Naive thymus-derived CD4-positive, alpha-beta T cell (primary cell): ENCODE data around the gene TPP2. TPM values are rescaled to one million over a fixed set of nuclear protein-coding genes. Genes with fewer than 3 reads are reported as not detected.
A peak's percentile ranks its signal among the peaks of the same experiment; 100 is the strongest.

Experiments
- ATAC-seq: fragments of 150-1000 bp; cut with Tn5 transposase; 2 replicates; pipeline ENCODE4 v1.10.0; 2021; ENCODE audit warnings: mild to moderate bottlenecking, moderate library complexity
- CTCF ChIA-PET: fragments of 350-600 bp; sonication (Branson Sonifier 250); formaldehyde crosslinking; loops from one replicate; lab custom pipeline; 2021; ENCODE audit warnings: antibody characterized with exemption; lab: Charles Lee
- POLR2A ChIA-PET: fragments of 350-600 bp; sonication (Branson Sonifier 250); formaldehyde crosslinking; loops from one replicate; lab custom pipeline; 2021; ENCODE audit warnings: antibody characterized with exemption, inconsistent platforms; lab: Charles Lee
- DNase-seq, 9 donors: peaks; one replicate each; pipeline versions ENCODE4 v3.0.0 to v3.0.0-alpha.2; 2020 to 2022; ENCODE audit warnings: mixed read lengths in 1 of 9
- H3K27ac ChIP-seq: one replicate; pipeline ENCODE4 v1.7.0; 2013; ENCODE audit warnings: mild to moderate bottlenecking, low read depth, low read length, moderate library complexity
- H3K27me3 ChIP-seq, 2 donors: one replicate each; pipeline ENCODE4 v1.7.0; 2013; ENCODE audit warnings: low read length in 2 of 2, mild to moderate bottlenecking in 2 of 2, moderate library complexity in 2 of 2; ENCODE audit not compliant: control insufficient read depth in 2 of 2, insufficient read depth in 2 of 2
- H3K36me3 ChIP-seq, 3 experiments: 1 replicate in 2 of 3; 2 replicates in 1 of 3; pipeline ENCODE4 v1.7.0; 2013; ENCODE audit warnings: low read length in 3 of 3, mild to moderate bottlenecking in 3 of 3, moderate library complexity in 1 of 3; ENCODE audit not compliant: insufficient read depth in 3 of 3, control insufficient read depth in 2 of 3
- H3K4me1 ChIP-seq, 2 donors: one replicate each; pipeline ENCODE4 v1.7.0; 2013; ENCODE audit warnings: low read length in 2 of 2, mild to moderate bottlenecking in 2 of 2, moderate library complexity in 1 of 2; ENCODE audit not compliant: control insufficient read depth in 2 of 2, insufficient read depth in 2 of 2
- H3K4me3 ChIP-seq: 2 replicates; pipeline ENCODE4 v1.7.0; 2013; ENCODE audit warnings: mild to moderate bottlenecking, low read length
- H3K9me3 ChIP-seq, 3 experiments: 1 replicate in 2 of 3; 2 replicates in 1 of 3; pipeline ENCODE4 v1.7.0; 2013; ENCODE audit warnings: low read length in 3 of 3; ENCODE audit not compliant: control insufficient read depth in 2 of 3
- H3K27ac Mint-ChIP-seq, 9 donors: one replicate each; pipeline ENCODE4 v1.8.0; 2020 to 2022; ENCODE audit warnings: mixed read lengths in 9 of 9, mild to moderate bottlenecking in 8 of 9, moderate library complexity in 5 of 9, inconsistent platforms in 2 of 9
- H3K27me3 Mint-ChIP-seq, 5 donors: one replicate each; pipeline ENCODE4 v1.8.0; 2021 to 2022; ENCODE audit warnings: mixed read lengths in 5 of 5, mild to moderate bottlenecking in 1 of 5
- H3K36me3 Mint-ChIP-seq, 5 donors: one replicate each; pipeline ENCODE4 v1.8.0; 2020 to 2022; ENCODE audit warnings: mixed read lengths in 5 of 5, mild to moderate bottlenecking in 3 of 5, inconsistent platforms in 1 of 5
- H3K4me1 Mint-ChIP-seq, 7 donors: one replicate each; pipeline ENCODE4 v1.8.0; 2020 to 2022; ENCODE audit warnings: mixed read lengths in 7 of 7, mild to moderate bottlenecking in 3 of 7, inconsistent platforms in 1 of 7
- H3K4me3 Mint-ChIP-seq, 10 donors: one replicate each; pipeline ENCODE4 v1.8.0; 2020 to 2022; ENCODE audit warnings: mild to moderate bottlenecking in 10 of 10, mixed read lengths in 10 of 10, moderate library complexity in 6 of 10, inconsistent platforms in 2 of 10
- H3K9me3 Mint-ChIP-seq, 11 donors: one replicate each; pipeline ENCODE4 v1.8.0; 2020 to 2022; ENCODE audit warnings: mixed read lengths in 11 of 11, mild to moderate bottlenecking in 4 of 11, inconsistent platforms in 1 of 11, moderate library complexity in 1 of 11
- intact Hi-C, 2 donors: fragments of 100-400 bp; cut with micrococcal nuclease; formaldehyde crosslinking; loops; one replicate each; pipeline ENCODE4 v1.15.1; 2023
- polyA plus RNA-seq, 2 donors: library from polyadenylated mRNA; unstranded; fragments of 300-500 nt; fragmentation: Illumina TruSeq; gene quantifications; one replicate each; pipeline ENCODE4 v1.2.3, GENCODE V29; 2021
- total RNA-seq, 6 experiments: library from RNA in 5 of 6; stranded (reverse) in 5 of 6; gene quantifications; 1 replicate in 5 of 6; 2 replicates in 1 of 6; pipeline ENCODE4 v1.2.3 and lab custom pipeline; 2021 to 2026

TPP2 gene
- total and polyA plus RNA-seq, 7 experiments from 2014 or later = 49.4 to 158 (median 112) TPM

GRCh38 chr13:102651392-102651791, 54.6 kb downstream of the TPP2 start:
- intact Hi-C loops = loop anchor here (2.0 to 5.0 kb wide), 2 partner anchors 15 to 196 kb away; partner anchors contain the start of gene ERCC5 (in 1 of the 2)
- peak overlapping the region in 1 of 9 donors; percentile 35 for H3K27ac Mint-ChIP-seq
- H3K9me3 Mint-ChIP-seq = no peaks in the 10 kb centered on the region
- DNase-seq (no peak), ATAC-seq (no peak)
- peaks cover 0 to 27% (median 16%) of the 10 kb centered on the region in 5 donors for H3K36me3 Mint-ChIP-seq
- Histone ChIP-seq H3K4me3 (no peak overlapping the region), H3K27ac (no peak overlapping the region), H3K27me3 (no peaks in the 10 kb centered on the region), H3K9me3 (no peaks in the 10 kb centered on the region), H3K36me3 (peaks cover 8 to 51% (median 15%) of the 10 kb centered on the region in 3 experiments), H3K4me1 (no peaks in the 10 kb centered on the region)
- H3K4me1 Mint-ChIP-seq = peaks cover 0 to 10% (median 7%) of the 10 kb centered on the region in 7 donors
- ChIA-PET CTCF (no interaction called here), POLR2A (interaction anchor here (0.7 to 1.0 kb wide), 2 partner anchors 55 to 59 kb away, joined by 4 to 5 read pairs; partner anchors contain the start of gene TPP2)
- H3K4me3 Mint-ChIP-seq = no peak overlapping the region
- no peaks in the 10 kb centered on the region for H3K27me3 Mint-ChIP-seq

DNA sequence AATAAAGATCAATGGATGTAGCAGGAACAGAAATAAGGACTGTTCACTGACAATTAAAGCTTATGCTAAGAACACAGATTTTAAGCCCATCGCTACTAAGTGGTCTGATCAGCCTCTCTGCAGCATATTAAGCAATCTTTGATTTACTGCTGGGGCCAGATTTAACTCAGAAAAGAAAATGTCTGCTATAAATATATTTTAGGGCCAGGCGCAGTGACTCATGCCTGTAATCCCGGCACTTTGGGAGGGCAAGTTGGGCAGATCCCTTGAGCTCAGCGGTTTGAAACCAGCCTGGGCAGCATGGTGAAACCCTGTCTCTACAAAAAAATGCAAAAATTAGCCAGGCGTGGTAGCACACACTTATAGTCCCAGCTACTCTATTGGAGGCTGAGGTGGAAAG, 55.1 kb downstream of the TPP2 start:
- no peaks in the 10 kb centered on the region for H3K27me3 Mint-ChIP-seq
- no peaks in the 10 kb centered on the region for H3K9me3 ChIP-seq
- H3K36me3 ChIP-seq = peaks cover 8 to 51% (median 10%) of the 10 kb centered on the region in 3 experiments
- CTCF ChIA-PET = interaction anchor here (1.2 kb wide), 1 partner anchor 47 kb away, joined by 4 read pairs; no protein-coding TSS in a partner anchor
- H3K27me3 ChIP-seq = no peaks in the 10 kb centered on the region
- intact Hi-C loops = loop anchor here (2.0 to 5.0 kb wide), 2 partner anchors 15 to 195 kb away; partner anchors contain the start of gene ERCC5 (in 1 of the 2)
- no peak overlapping the region for H3K4me3 Mint-ChIP-seq
- POLR2A ChIA-PET = interaction anchor here (0.7 to 1.0 kb wide), 2 partner anchors 56 to 60 kb away, joined by 4 to 5 read pairs; partner anchors contain the start of gene TPP2
- H3K9me3 Mint-ChIP-seq = no peaks in the 10 kb centered on the region
- H3K27ac Mint-ChIP-seq = no peak overlapping the region
- H3K36me3 Mint-ChIP-seq = peaks cover 0 to 27% (median 13%) of the 10 kb centered on the region in 5 donors
- H3K4me1 Mint-ChIP-seq = peaks cover 0 to 10% (median 7%) of the 10 kb centered on the region in 7 donors
- H3K4me3 ChIP-seq = no peak overlapping the region
- no peaks in the 10 kb centered on the region for H3K4me1 ChIP-seq
- ATAC-seq = no peak
- no peak for DNase-seq
- no peak overlapping the region for H3K27ac ChIP-seq

GRCh38 chr13:102654756-102655155, 58.0 kb downstream of the TPP2 start:
- Histone ChIP-seq H3K27me3 (no peaks in the 10 kb centered on the region), H3K4me1 (no peaks in the 10 kb centered on the region), H3K9me3 (no peaks in the 10 kb centered on the region), H3K27ac (no peak overlapping the region), H3K4me3 (no peak overlapping the region), H3K36me3 (peaks cover 0 to 45% (median 6%) of the 10 kb centered on the region in 3 experiments)
- intact Hi-C loops = loop anchor here (5.0 kb wide), 2 partner anchors 32 to 193 kb away; partner anchors contain the start of gene ERCC5 (in 2 of the 2)
- POLR2A ChIA-PET = interaction anchor here (1.0 kb wide), 1 partner anchor 47 kb away, joined by 3 read pairs; no protein-coding TSS in a partner anchor
- H3K9me3 Mint-ChIP-seq = peaks cover 0 to 7% (median 0%) of the 10 kb centered on the region in 11 donors
- CTCF ChIA-PET = interaction anchor here (1.1 kb wide), 1 partner anchor 74 kb away, joined by 4 read pairs; no protein-coding TSS in a partner anchor
- H3K36me3 Mint-ChIP-seq = peaks cover 16 to 44% (median 27%) of the 10 kb centered on the region in 5 donors
- no peak overlapping the region for H3K4me3 Mint-ChIP-seq
- no peak for ATAC-seq
- H3K4me1 Mint-ChIP-seq = peaks cover 0 to 5% (median 0%) of the 10 kb centered on the region in 7 donors
- H3K27ac Mint-ChIP-seq = no peak overlapping the region
- H3K27me3 Mint-ChIP-seq = no peaks in the 10 kb centered on the region
- no peak for DNase-seq

DNA sequence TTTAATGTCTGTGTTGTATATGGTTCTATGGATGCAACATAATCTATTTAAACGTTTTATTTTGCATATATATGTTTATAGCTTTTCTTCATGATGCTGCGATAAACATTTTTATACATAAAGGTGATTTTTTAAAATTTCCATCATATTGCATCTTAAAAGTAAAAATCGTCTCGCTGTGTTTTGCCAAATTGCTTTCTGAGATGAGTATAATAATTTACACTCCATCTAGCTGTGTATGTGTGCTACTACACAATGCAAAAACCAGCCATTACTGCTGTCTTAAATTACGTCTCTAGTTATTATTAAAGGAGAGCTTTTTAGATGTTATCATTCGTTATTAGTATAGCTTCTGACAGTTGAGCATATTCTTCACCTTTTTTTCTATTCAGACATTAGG, 60.8 kb downstream of the TPP2 start:
- ATAC-seq (no peak), DNase-seq (peak in 1 of 9 donors; percentile 5)
- no peak overlapping the region for H3K27ac Mint-ChIP-seq
- Histone ChIP-seq H3K9me3 (no peaks in the 10 kb centered on the region), H3K36me3 (peaks cover 0 to 30% (median 6%) of the 10 kb centered on the region in 3 experiments), H3K27ac (no peak overlapping the region), H3K4me3 (no peak overlapping the region), H3K27me3 (no peaks in the 10 kb centered on the region), H3K4me1 (no peaks in the 10 kb centered on the region)
- H3K4me3 Mint-ChIP-seq = no peak overlapping the region
- H3K36me3 Mint-ChIP-seq = peaks cover 16 to 54% (median 44%) of the 10 kb centered on the region in 5 donors
- H3K9me3 Mint-ChIP-seq = peaks cover 0 to 7% (median 0%) of the 10 kb centered on the region in 11 donors
- POLR2A ChIA-PET = no interaction called here
- intact Hi-C loops = loop anchor here (1.0 to 5.0 kb wide), 5 partner anchors 15 to 190 kb away; partner anchors contain the start of gene ERCC5 (in 1 of the 2)
- peaks cover 0 to 6% (median 0%) of the 10 kb centered on the region in 7 donors for H3K4me1 Mint-ChIP-seq
- H3K27me3 Mint-ChIP-seq = no peaks in the 10 kb centered on the region
- CTCF ChIA-PET = interaction anchor here (0.7 to 1.2 kb wide), 2 partner anchors 76 to 77 kb away, joined by 3 to 4 read pairs; no protein-coding TSS in a partner anchor

GRCh38 chr13:102658660-102659059, 61.9 kb downstream of the TPP2 start:
- POLR2A ChIA-PET = no interaction called here
- peak overlapping the region in 2 of 9 donors; percentile 45 to 76 for H3K27ac Mint-ChIP-seq

GRCh38 chr13:102659168-102659713, 62.5 kb downstream of the TPP2 start:
- ChIA-PET CTCF (no interaction called here), POLR2A (no interaction called here)
- Mint-ChIP-seq H3K27me3 (no peaks in the 10 kb centered on the region), H3K4me1 (peaks cover 0 to 11% (median 0%) of the 10 kb centered on the region in 7 donors), H3K9me3 (peaks cover 0 to 7% (median 0%) of the 10 kb centered on the region in 11 donors), H3K27ac (peak overlapping the region in 4 of 9 donors; percentile 37 to 76 (median 66)), H3K36me3 (peaks cover 19 to 52% (median 50%) of the 10 kb centered on the region in 5 donors), H3K4me3 (no peak overlapping the region)
- Histone ChIP-seq H3K27me3 (no peaks in the 10 kb centered on the region), H3K4me3 (no peak overlapping the region), H3K27ac (no peak overlapping the region), H3K9me3 (no peaks in the 10 kb centered on the region), H3K4me1 (no peaks in the 10 kb centered on the region), H3K36me3 (peaks cover 0 to 39% (median 6%) of the 10 kb centered on the region in 3 experiments)
- no peak for DNase-seq
- ATAC-seq = no peak
- intact Hi-C loops = loop anchor here (2.0 to 5.0 kb wide), 4 partner anchors 14 to 188 kb away; partner anchors contain the start of gene ERCC5 (in 1 of the 2)

More at GRCh38 chr13:102658660-102659059, 61.9 kb downstream of the TPP2 start:
- Histone ChIP-seq H3K4me1 (no peaks in the 10 kb centered on the region), H3K36me3 (peaks cover 0 to 33% (median 6%) of the 10 kb centered on the region in 3 experiments), H3K4me3 (no peak overlapping the region), H3K9me3 (no peaks in the 10 kb centered on the region), H3K27ac (no peak overlapping the region), H3K27me3 (no peaks in the 10 kb centered on the region)
- Mint-ChIP-seq H3K27me3 (no peaks in the 10 kb centered on the region), H3K4me1 (peaks cover 0 to 8% (median 0%) of the 10 kb centered on the region in 7 donors), H3K36me3 (peaks cover 16 to 46% (median 45%) of the 10 kb centered on the region in 5 donors), H3K4me3 (no peak overlapping the region), H3K9me3 (peaks cover 0 to 7% (median 0%) of the 10 kb centered on the region in 11 donors)
- intact Hi-C loops = loop anchor here (2.0 to 5.0 kb wide), 4 partner anchors 14 to 189 kb away; partner anchors contain the start of gene ERCC5 (in 1 of the 2)
- CTCF ChIA-PET = interaction anchor here (1.2 kb wide), 1 partner anchor 77 kb away, joined by 4 read pairs; no protein-coding TSS in a partner anchor
- ATAC-seq (no peak), DNase-seq (no peak)
